ENCODE measurements around the gene CDK5R2. TPM values are rescaled to one million over a fixed set of nuclear protein-coding genes. Genes with fewer than 3 reads are reported as not detected.

The CDK5R2 gene
- total RNA-seq, 1 experiment from 2014 or later: 0.44 TPM

DNA sequence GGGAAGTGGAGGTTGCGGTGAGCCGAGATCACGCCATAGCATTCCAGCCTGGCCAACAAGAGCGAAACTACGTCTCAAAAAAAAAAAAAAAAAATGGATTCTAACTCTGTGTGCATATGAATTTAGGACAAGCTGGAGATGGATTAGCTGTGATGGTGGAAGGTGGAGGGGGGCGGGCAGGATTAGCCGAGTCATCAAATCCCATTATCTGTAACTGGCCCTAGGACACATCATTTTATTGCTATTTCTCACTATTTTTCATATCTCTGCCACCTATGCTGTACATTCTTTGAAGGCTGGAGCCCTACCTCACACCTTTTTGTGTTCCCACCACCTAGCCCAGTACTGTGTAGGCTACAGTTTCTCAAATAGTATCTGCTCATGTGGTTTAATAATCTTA is 7.3 kb upstream of the CDK5R2 start (continued):
- TF ChIP-seq, protein P1, sequence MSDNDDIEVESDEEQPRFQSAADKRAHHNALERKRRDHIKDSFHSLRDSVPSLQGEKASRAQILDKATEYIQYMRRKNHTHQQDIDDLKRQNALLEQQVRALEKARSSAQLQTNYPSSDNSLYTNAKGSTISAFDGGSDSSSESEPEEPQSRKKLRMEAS (IDR thresholded peaks at IDR 0.05): no peak
- TF ChIP-seq SP1 (IDR thresholded peaks at IDR 0.05; ENCODE audit: low read depth): no peak
- no peak for TF ChIP-seq ATF3 (IDR thresholded peaks at IDR 0.05)
- no peak for TF ChIP-seq RAD21 (IDR thresholded peaks at IDR 0.05; ENCODE audit: low read depth)
- TF ChIP-seq CEBPB (IDR thresholded peaks at IDR 0.05; ENCODE audit: low read depth): no peak
- no peak for TF ChIP-seq SRF (IDR thresholded peaks at IDR 0.05; ENCODE audit: low read depth)

DNA sequence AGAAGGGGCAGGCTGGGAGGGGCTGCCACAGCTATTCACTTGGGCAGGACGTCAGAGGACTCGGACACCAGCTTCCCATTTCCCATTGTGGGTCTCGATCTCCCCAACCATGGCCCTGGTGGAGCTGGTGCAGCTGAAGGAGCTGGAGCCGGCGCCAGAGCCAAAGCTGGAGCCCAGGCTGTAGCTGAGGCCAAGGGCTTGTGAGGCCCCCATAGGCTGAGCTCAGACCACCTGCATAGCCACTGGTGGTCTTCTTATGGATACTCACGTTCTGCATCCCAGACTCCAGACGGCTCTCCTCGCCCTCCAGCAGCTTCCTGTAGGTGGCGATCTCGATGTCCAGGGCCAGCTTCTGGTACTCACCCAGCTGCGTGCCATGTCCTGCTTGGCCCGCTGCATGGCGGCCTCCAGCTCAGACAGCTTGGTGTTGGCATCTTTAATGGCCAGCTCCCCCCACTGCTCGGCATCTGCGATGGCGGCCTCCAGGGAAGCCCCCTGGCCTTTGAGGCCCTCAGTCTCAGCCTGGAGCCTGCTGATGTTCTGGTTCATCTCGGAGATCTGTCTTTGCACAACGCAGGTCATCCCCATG is 6.0 kb upstream of the CDK5R2 start:
- Histone ChIP-seq H3K79me2 (ENCODE audit: insufficient read depth, low read length) (no peaks in the 10 kb centered on the region), H3K27ac (ENCODE audit: low read depth, low read length) (no peak overlapping the region), H3K27me3 (ENCODE audit: insufficient read depth, low read length) (peaks cover 3% of the 10 kb centered on the region; the same call in 1 of the 2 replicates), H3K4me3 (replicated peaks in 1 of 2; ENCODE audit: low read depth in 1 of 2, low read length in 2 of 2) (no peak overlapping the region), H3K9me2 (ENCODE audit: insufficient read depth) (no peaks in the 10 kb centered on the region), H4K20me1 (ENCODE audit: insufficient read depth) (no peaks in the 10 kb centered on the region), H3K9me3 (ENCODE audit: control insufficient read depth in 1 of 2, insufficient read depth in 1 of 2, low read depth in 1 of 2, low read length in 2 of 2) (no peaks in the 10 kb centered on the region), H3K4me2 (ENCODE audit: low read length) (no peak overlapping the region), H3K9ac (ENCODE audit: low read length) (no peak overlapping the region), H3K36me3 (ENCODE audit: control insufficient read depth in 1 of 2, insufficient read depth in 2 of 2, low read length in 2 of 2) (no peaks in the 10 kb centered on the region), H3K4me1 (ENCODE audit: control insufficient read depth in 1 of 2, insufficient read depth in 2 of 2, low read length in 2 of 2) (no peaks in the 10 kb centered on the region), H2AFZ (ENCODE audit: low read depth, low read length, poor library complexity, severe bottlenecking) (no peak overlapping the region)
- ChIA-PET RAD21 (ENCODE audit: low non-redundant PET in 1 of 2, low total read pairs in 2 of 2, uncharacterized antibody in 2 of 2, unreplicated experiment in 2 of 2) (no interaction called here), POLR2A (interaction anchor here (0.9 kb wide), 1 partner anchor 12 kb away, joined by 3 read pairs; no protein-coding TSS in a partner anchor), CTCF (interaction anchor here (0.9 to 2.6 kb wide), 8 partner anchors 8 to 342 kb away, joined by 3 to 8 read pairs (median 4); no protein-coding TSS in a partner anchor)
- TF ChIP-seq CTCF (IDR thresholded peaks at IDR 0.05 in 2 of 3, conservative IDR thresholded peaks at IDR 0.05 in 1 of 3; ENCODE audit: borderline replicate concordance in 1 of 3, insufficient read depth in 1 of 3, low read depth in 2 of 3, low read length in 2 of 3): peak in 2 of 3 experiments; percentile 48 to 63; a peak in 4 of 6 replicates
- no peak for TF ChIP-seq YY1 (IDR thresholded peaks at IDR 0.05; ENCODE audit: extremely low read depth, insufficient replicate concordance, low read depth, low read length)
- BruUV-seq (replicated peaks): no TSS peak
- intact Hi-C loops (cut with micrococcal nuclease): no loop called here
- no peak for DNase-seq (ENCODE audit: low read depth, low spot score)
- peak; percentile 70 for ATAC-seq

All from HCT116 (cell line).